Small intestine (tissue), 16 donors: ENCODE results near the gene M1AP. TPM values are rescaled to one million over a fixed set of nuclear protein-coding genes. Genes with fewer than 3 reads are reported as not detected.
A peak's percentile ranks its signal among the peaks of the same experiment; 100 is the strongest.

Experiments
- DNase-seq, 2 donors: peaks; one replicate each; pipeline versions ENCODE4 v3.0.0 to v3.0.0-alpha.2; 2013
- FAIRE-seq: peaks from 2 replicates; lab custom pipeline; 2012; peaks lifted over from hg19 to GRCh38; lab: Jason Lieb, UNC
- H3K27ac ChIP-seq, 3 donors: one replicate each; pipeline ENCODE4 v1.5.1; 2013; ENCODE audit warnings: low read length in 2 of 3, mild to moderate bottlenecking in 2 of 3, control low read depth in 1 of 3, inconsistent platforms in 1 of 3, low read depth in 1 of 3, moderate library complexity in 1 of 3
- H3K27me3 ChIP-seq, 3 donors: one replicate each; pipeline ENCODE4 v1.6.1; 2013; ENCODE audit warnings: low read length in 3 of 3, inconsistent platforms in 1 of 3; ENCODE audit not compliant: control insufficient read depth in 3 of 3, insufficient read depth in 3 of 3
- H3K36me3 ChIP-seq, 3 donors: one replicate each; pipeline ENCODE4 v1.6.1; 2013; ENCODE audit warnings: low read length in 3 of 3, inconsistent platforms in 1 of 3, low read depth in 1 of 3, mild to moderate bottlenecking in 1 of 3, moderate library complexity in 1 of 3; ENCODE audit not compliant: control insufficient read depth in 3 of 3, insufficient read depth in 2 of 3
- H3K4me1 ChIP-seq, 3 donors: one replicate each; pipeline ENCODE4 v1.6.1; 2013; ENCODE audit warnings: low read length in 2 of 3, inconsistent platforms in 1 of 3, low read depth in 1 of 3, mild to moderate bottlenecking in 1 of 3, moderate library complexity in 1 of 3; ENCODE audit not compliant: control insufficient read depth in 3 of 3, insufficient read depth in 2 of 3
- H3K4me3 ChIP-seq, 3 donors: one replicate each; pipeline ENCODE4 v1.5.1; 2013; ENCODE audit warnings: low read length in 3 of 3, control low read depth in 1 of 3, inconsistent platforms in 1 of 3, low read depth in 1 of 3, mild to moderate bottlenecking in 1 of 3, moderate library complexity in 1 of 3
- H3K9me3 ChIP-seq, 2 donors: one replicate each; pipeline ENCODE4 v1.6.1; 2013; ENCODE audit warnings: low read depth in 1 of 2, low read length in 1 of 2; ENCODE audit not compliant: control insufficient read depth in 2 of 2, insufficient read depth in 1 of 2
- WGBS, 3 donors: extraction: QIAGEN DNeasy Blood & Tissue Kit; methylation state at CpG; one replicate each; pipeline ENCODE4 v1.1.7; 2013; 5-methylcytosine and 5-hydroxymethylcytosine counted together
- long read RNA-seq, 10 donors: transcript quantifications; one replicate each; lab custom pipeline, GENCODE V29; 2026
- polyA plus RNA-seq, 4 donors: library from polyadenylated mRNA; stranded (reverse) in 3 of 4; unstranded in 1 of 4; fragments of 200-250 nt in 3 of 4; fragments of 120-200 nt in 1 of 4; gene quantifications; one replicate each; pipeline versions ENCODE4 v1.2.1 to v1.2.3, GENCODE V29; 2013
- donor health status: healthy with polysubstance abuse.
- donor health status: control.
- donor health status: control.
- donor health status: Bipolar disorder and iron deficiency.
- donor health status: healthy.

The M1AP gene, protein sequence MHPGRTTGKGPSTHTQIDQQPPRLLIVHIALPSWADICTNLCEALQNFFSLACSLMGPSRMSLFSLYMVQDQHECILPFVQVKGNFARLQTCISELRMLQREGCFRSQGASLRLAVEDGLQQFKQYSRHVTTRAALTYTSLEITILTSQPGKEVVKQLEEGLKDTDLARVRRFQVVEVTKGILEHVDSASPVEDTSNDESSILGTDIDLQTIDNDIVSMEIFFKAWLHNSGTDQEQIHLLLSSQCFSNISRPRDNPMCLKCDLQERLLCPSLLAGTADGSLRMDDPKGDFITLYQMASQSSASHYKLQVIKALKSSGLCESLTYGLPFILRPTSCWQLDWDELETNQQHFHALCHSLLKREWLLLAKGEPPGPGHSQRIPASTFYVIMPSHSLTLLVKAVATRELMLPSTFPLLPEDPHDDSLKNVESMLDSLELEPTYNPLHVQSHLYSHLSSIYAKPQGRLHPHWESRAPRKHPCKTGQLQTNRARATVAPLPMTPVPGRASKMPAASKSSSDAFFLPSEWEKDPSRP
- polyA plus RNA-seq = under 1 TPM in 2 of 4 donors, not detected in 2; 0.12 to 0.13 TPM
- long read RNA-seq, donor 1 = 0 reads
- long read RNA-seq, donor 2 = 0 reads
- long read RNA-seq, donor 3 = 0 reads
- long read RNA-seq, donor 4 = 0 reads
- long read RNA-seq, donor 5 = 0 reads
- long read RNA-seq, donor 6 = 0 reads
- long read RNA-seq, donor 7 = 0 reads
- long read RNA-seq, donor 8 = 0 reads
- long read RNA-seq, donor 9 = 0 reads
- long read RNA-seq, donor 10 = 0 reads

- Histone ChIP-seq H3K36me3 (no peaks in the 10 kb centered on the region), H3K9me3 (peaks cover 0 to 3% of the 10 kb centered on the region in 2 donors), H3K4me3 (peak within 1 kb of the TSS in 1 of 3 donors; percentile 6), H3K27ac (no peak within 1 kb of the TSS), H3K27me3 (peaks cover 0 to 33% (median 6%) of the 10 kb centered on the region in 3 donors), H3K4me1 (no peaks in the 10 kb centered on the region)
- DNase-seq (peak; percentile 5 to 35), FAIRE-seq (no peak)
- 16 to 34% (median 27%) methylated on average over 36 to 45 of the region's 45 CpGs for WGBS, 3 donors
Measured at GRCh38 chr2:74648009-74648443, at the start of gene M1AP. Gene M1AP, minus strand, starts transcription at chr2:74648330. Its CDS starts 8,055 bp downstream, at chr2:74640275.

DNA sequence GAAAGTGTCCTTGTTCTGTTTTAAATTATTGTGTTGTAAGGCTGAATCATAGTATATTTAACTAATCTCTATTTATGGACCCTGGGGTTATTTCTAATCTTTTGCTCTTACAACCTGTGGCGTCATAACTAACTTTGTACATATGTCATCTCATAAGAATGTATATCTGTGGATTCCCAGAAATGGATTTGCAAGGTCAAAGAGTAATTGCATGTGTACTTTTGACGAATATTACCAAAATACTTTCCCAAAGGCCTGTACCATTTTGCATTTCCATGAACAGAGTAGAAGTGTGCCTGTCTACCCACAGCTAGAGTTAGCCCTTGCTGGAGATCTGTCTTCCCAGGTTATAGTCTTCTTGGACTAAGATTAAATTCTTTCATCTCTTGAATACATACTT, 48.7 kb upstream of the M1AP start:
- peaks cover 0 to 7% (median 0%) of the 10 kb centered on the region in 3 donors for H3K27me3 ChIP-seq
- no peak for FAIRE-seq

DNA sequence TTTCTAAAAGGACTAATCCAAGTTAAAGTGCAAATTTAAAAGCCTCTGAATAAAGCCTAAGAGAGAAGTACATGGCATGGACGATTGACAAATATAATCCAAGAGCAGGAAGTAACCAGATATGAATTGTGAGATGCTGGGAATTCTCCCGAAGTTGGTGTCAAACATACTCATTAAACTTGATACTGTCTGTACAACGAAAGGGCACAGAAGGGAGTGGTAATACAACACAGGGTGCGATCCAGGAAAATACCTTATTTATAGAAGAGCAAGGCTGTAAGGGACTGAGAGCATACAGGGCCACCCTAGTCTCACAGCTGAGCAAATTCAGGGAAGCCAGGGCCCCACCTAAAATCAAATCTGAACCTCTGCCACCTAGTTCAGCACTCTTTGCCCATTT, 47.5 kb upstream of the M1AP start:
- H3K4me1 ChIP-seq = peaks cover 0 to 6% (median 0%) of the 10 kb centered on the region in 3 donors
- peaks cover 0 to 7% (median 0%) of the 10 kb centered on the region in 3 donors for H3K27me3 ChIP-seq
- no peak overlapping the region for H3K27ac ChIP-seq
- H3K9me3 ChIP-seq = no peaks in the 10 kb centered on the region
- H3K36me3 ChIP-seq = no peaks in the 10 kb centered on the region
- H3K4me3 ChIP-seq = no peak overlapping the region
- 15 to 49% (median 36%) methylated on average over 4 of the region's 4 CpGs for WGBS, 3 donors
- FAIRE-seq = no peak
- DNase-seq = peak in 1 of 2 donors; percentile 33

More for the DNA sequence above, 48.7 kb upstream of the M1AP start:
- Histone ChIP-seq H3K4me3 (no peak overlapping the region), H3K36me3 (no peaks in the 10 kb centered on the region), H3K9me3 (no peaks in the 10 kb centered on the region), H3K4me1 (peaks cover 0 to 6% (median 0%) of the 10 kb centered on the region in 3 donors), H3K27ac (peak overlapping the region in 1 of 3 donors; percentile 11)
- peak; percentile 31 to 67 for DNase-seq
- 24 to 53% (median 48%) methylated on average over 2 of the region's 2 CpGs for WGBS, 3 donors

- H3K36me3 ChIP-seq = no peaks in the 10 kb centered on the region
- no peak for FAIRE-seq
Measured at GRCh38 chr2:74694281-74694680, 46.2 kb upstream of the M1AP start.

DNA sequence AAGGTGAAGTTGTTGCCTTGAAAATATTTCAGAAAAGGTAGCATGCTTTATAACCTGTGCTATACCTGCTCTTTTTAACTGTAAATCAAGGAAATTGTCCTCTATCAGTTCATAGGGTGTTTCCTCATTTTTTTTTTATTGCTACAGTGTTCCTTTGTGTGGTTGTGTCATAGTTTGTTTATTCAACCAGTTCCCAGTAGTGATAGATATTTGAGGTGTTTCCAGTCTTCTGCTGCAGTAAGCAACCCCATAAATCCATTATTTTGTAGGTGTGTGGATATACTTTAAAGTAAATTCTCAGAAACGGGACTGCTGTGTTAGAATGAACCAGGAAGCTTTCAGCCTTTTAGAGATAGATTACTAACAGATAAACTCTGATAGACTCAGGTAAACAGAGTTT, 45.5 kb upstream of the M1AP start:
- H3K4me1 ChIP-seq = peaks cover 0 to 6% (median 0%) of the 10 kb centered on the region in 3 donors
- DNase-seq (peak in 1 of 2 donors; percentile 16), FAIRE-seq (no peak)
- H3K36me3 ChIP-seq = no peaks in the 10 kb centered on the region
- no peak overlapping the region for H3K4me3 ChIP-seq
- H3K27ac ChIP-seq = peak overlapping the region in 1 of 3 donors; percentile 66
- peaks cover 0 to 12% (median 0%) of the 10 kb centered on the region in 3 donors for H3K27me3 ChIP-seq
- 6 to 47% (median 37%) methylated on average over 1 of the region's 1 CpG for WGBS, 3 donors
- H3K9me3 ChIP-seq = no peaks in the 10 kb centered on the region

More at GRCh38 chr2:74694281-74694680, 46.2 kb upstream of the M1AP start:
- DNase-seq = peak; percentile 41 to 47
- Histone ChIP-seq H3K9me3 (no peaks in the 10 kb centered on the region), H3K27me3 (peaks cover 0 to 12% (median 0%) of the 10 kb centered on the region in 3 donors), H3K27ac (peak overlapping the region in 1 of 3 donors; percentile 66), H3K4me3 (no peak overlapping the region), H3K4me1 (peaks cover 0 to 6% (median 0%) of the 10 kb centered on the region in 3 donors)
- 15 to 38% (median 23%) methylated on average over 3 of the region's 3 CpGs for WGBS, 3 donors

GRCh38 chr2:74693213-74693612, 45.1 kb upstream of the M1AP start:
- peaks cover 0 to 6% (median 0%) of the 10 kb centered on the region in 3 donors for H3K4me1 ChIP-seq
- no peaks in the 10 kb centered on the region for H3K9me3 ChIP-seq
- H3K4me3 ChIP-seq = no peak overlapping the region
- DNase-seq (no peak), FAIRE-seq (no peak)
- peaks cover 0 to 12% (median 0%) of the 10 kb centered on the region in 3 donors for H3K27me3 ChIP-seq
- H3K27ac ChIP-seq = no peak overlapping the region
- no peaks in the 10 kb centered on the region for H3K36me3 ChIP-seq

DNA sequence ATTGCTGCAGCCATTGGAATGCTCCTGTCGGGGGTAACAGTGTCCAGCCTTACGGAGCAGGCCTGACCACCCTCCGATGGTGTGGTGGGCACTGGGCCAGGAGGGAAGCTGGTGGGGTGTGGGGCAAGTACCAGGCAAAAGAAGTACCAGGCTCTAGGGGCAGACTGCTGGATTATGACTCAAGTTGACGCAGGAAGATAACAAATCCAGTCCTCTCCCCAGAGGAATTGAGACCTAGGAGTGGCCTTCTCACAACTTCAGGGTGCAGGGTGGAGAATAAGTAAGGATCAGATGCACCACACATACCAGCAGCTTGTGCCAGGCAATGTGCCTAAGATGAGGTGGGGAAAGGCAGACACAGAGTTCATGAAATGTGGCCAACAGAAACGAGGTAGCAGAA, 43.8 kb upstream of the M1AP start:
- Histone ChIP-seq H3K27ac (no peak overlapping the region), H3K9me3 (no peaks in the 10 kb centered on the region), H3K4me3 (no peak overlapping the region), H3K4me1 (peaks cover 0 to 3% (median 0%) of the 10 kb centered on the region in 3 donors), H3K36me3 (no peaks in the 10 kb centered on the region), H3K27me3 (peaks cover 0 to 12% (median 0%) of the 10 kb centered on the region in 3 donors)
- 72 to 78% (median 77%) methylated on average over 5 of the region's 5 CpGs for WGBS, 3 donors
- FAIRE-seq (no peak), DNase-seq (peak in 1 of 2 donors; percentile 24)

DNA sequence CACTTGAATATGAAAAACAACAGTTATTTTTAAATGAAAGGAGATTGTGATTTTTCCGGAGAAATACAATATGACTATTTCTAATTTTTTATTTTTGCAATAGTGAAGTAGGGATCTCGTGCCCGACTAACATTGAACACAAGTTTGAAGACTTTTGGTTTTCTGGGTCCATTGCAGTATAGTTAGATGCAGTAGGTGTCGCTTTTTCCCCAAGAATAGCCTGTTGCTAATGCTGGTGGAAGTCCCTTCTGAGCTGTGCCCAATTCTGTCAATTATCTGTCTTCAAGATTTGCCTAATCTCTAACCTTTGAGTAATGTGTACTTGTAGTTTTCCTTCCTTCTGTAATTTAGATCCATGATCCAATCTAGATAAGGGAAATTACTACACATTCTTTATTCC, 42.4 kb upstream of the M1AP start:
- DNase-seq = peak; percentile 54 to 58
- H3K9me3 ChIP-seq = no peaks in the 10 kb centered on the region
- no peak overlapping the region for H3K4me3 ChIP-seq
- no peak overlapping the region for H3K27ac ChIP-seq
- FAIRE-seq = no peak
- H3K36me3 ChIP-seq = no peaks in the 10 kb centered on the region
- H3K27me3 ChIP-seq = peaks cover 0 to 12% (median 0%) of the 10 kb centered on the region in 3 donors
- WGBS, 3 donors = 2 to 9% (median 6%) methylated on average over 4 of the region's 4 CpGs
- H3K4me1 ChIP-seq = no peaks in the 10 kb centered on the region
